ENCODE measurements around the gene GALNT9. TPM values are rescaled to one million over a fixed set of nuclear protein-coding genes. Genes with fewer than 3 reads are reported as not detected.
A peak's percentile ranks its signal among the peaks of the same experiment; 100 is the strongest.

GALNT9 gene
- total RNA-seq, 1 experiment from 2014 or later = 0.54 TPM

GRCh38 chr12:132282950-132283771 is 46.2 kb downstream of the GALNT9 start:
- H3K27me3 Mint-ChIP-seq (ENCODE audit: unreplicated experiment) = peaks cover 26% of the 10 kb centered on the region
- no peak overlapping the region for H3K27ac Mint-ChIP-seq (ENCODE audit: unreplicated experiment)
- CTCF ChIA-PET = interaction anchor here (0.6 to 0.7 kb wide), 2 partner anchors 64 to 69 kb away, joined by 3 read pairs; no protein-coding TSS in a partner anchor
- H3K36me3 Mint-ChIP-seq (ENCODE audit: insufficient read depth, unreplicated experiment) = peaks cover 36% of the 10 kb centered on the region
- no TSS peak for BruUV-seq (replicated peaks)
- intact Hi-C loops (cut with micrococcal nuclease; ENCODE audit: unreplicated experiment) = no loop called here
- TF ChIP-seq CTCF (IDR thresholded peaks at IDR 0.05; ENCODE audit: unreplicated experiment) = no peak
- DNase-seq = peak; percentile 65
- H3K9me3 Mint-ChIP-seq (ENCODE audit: low read depth, unreplicated experiment) = no peaks in the 10 kb centered on the region
- peaks cover 47% of the 10 kb centered on the region for H3K4me1 Mint-ChIP-seq (ENCODE audit: low read depth, unreplicated experiment)
- H3K4me3 Mint-ChIP-seq (ENCODE audit: low read depth, unreplicated experiment) = no peak overlapping the region

GRCh38 chr12:132282031-132282949 is 47.1 kb downstream of the GALNT9 start:
- TF ChIP-seq CTCF (IDR thresholded peaks at IDR 0.05; ENCODE audit: unreplicated experiment) = no peak
- no peak overlapping the region for H3K4me3 Mint-ChIP-seq (ENCODE audit: low read depth, unreplicated experiment)
- intact Hi-C loops (cut with micrococcal nuclease; ENCODE audit: unreplicated experiment) = no loop called here
- CTCF ChIA-PET = interaction anchor here (0.6 to 1.3 kb wide), 3 partner anchors 20 to 128 kb away, joined by 3 to 4 read pairs (median 3); no protein-coding TSS in a partner anchor
- H3K27ac Mint-ChIP-seq (ENCODE audit: unreplicated experiment) = no peak overlapping the region
- H3K4me1 Mint-ChIP-seq (ENCODE audit: low read depth, unreplicated experiment) = peaks cover 46% of the 10 kb centered on the region
- H3K9me3 Mint-ChIP-seq (ENCODE audit: low read depth, unreplicated experiment) = no peaks in the 10 kb centered on the region
- no peak for DNase-seq
- H3K36me3 Mint-ChIP-seq (ENCODE audit: insufficient read depth, unreplicated experiment) = peaks cover 34% of the 10 kb centered on the region
- H3K27me3 Mint-ChIP-seq (ENCODE audit: unreplicated experiment) = peaks cover 34% of the 10 kb centered on the region
- BruUV-seq (replicated peaks) = no TSS peak

GRCh38 chr12:132281038-132281437 is 48.4 kb downstream of the GALNT9 start:
- no TSS peak for BruUV-seq (replicated peaks)
- no peak for DNase-seq
- H3K27ac Mint-ChIP-seq (ENCODE audit: unreplicated experiment) = no peak overlapping the region
- intact Hi-C loops (cut with micrococcal nuclease; ENCODE audit: unreplicated experiment) = no loop called here
- peaks cover 22% of the 10 kb centered on the region for H3K36me3 Mint-ChIP-seq (ENCODE audit: insufficient read depth, unreplicated experiment)
- TF ChIP-seq CTCF (IDR thresholded peaks at IDR 0.05; ENCODE audit: unreplicated experiment) = no peak
- H3K27me3 Mint-ChIP-seq (ENCODE audit: unreplicated experiment) = peaks cover 47% of the 10 kb centered on the region
- no peak overlapping the region for H3K4me3 Mint-ChIP-seq (ENCODE audit: low read depth, unreplicated experiment)
- CTCF ChIA-PET = interaction anchor here (0.7 to 1.3 kb wide), 3 partner anchors 27 to 127 kb away, joined by 3 to 4 read pairs (median 4); no protein-coding TSS in a partner anchor
- H3K4me1 Mint-ChIP-seq (ENCODE audit: low read depth, unreplicated experiment) = peaks cover 34% of the 10 kb centered on the region
- no peaks in the 10 kb centered on the region for H3K9me3 Mint-ChIP-seq (ENCODE audit: low read depth, unreplicated experiment)

GRCh38 chr12:132280406-132280805 is 49.0 kb downstream of the GALNT9 start:
- BruUV-seq (replicated peaks) = no TSS peak
- H3K27ac Mint-ChIP-seq (ENCODE audit: unreplicated experiment) = no peak overlapping the region

More at GRCh38 chr12:132280406-132280805, 49.0 kb downstream of the GALNT9 start:
- TF ChIP-seq CTCF (IDR thresholded peaks at IDR 0.05; ENCODE audit: unreplicated experiment) = no peak
- CTCF ChIA-PET = interaction anchor here (0.7 kb wide), 1 partner anchor 27 kb away, joined by 4 read pairs; no protein-coding TSS in a partner anchor
- Mint-ChIP-seq H3K4me1 (ENCODE audit: low read depth, unreplicated experiment) (peaks cover 27% of the 10 kb centered on the region), H3K9me3 (ENCODE audit: low read depth, unreplicated experiment) (no peaks in the 10 kb centered on the region), H3K4me3 (ENCODE audit: low read depth, unreplicated experiment) (no peak overlapping the region), H3K36me3 (ENCODE audit: insufficient read depth, unreplicated experiment) (peaks cover 16% of the 10 kb centered on the region), H3K27me3 (ENCODE audit: unreplicated experiment) (peaks cover 53% of the 10 kb centered on the region)
- intact Hi-C loops (cut with micrococcal nuclease; ENCODE audit: unreplicated experiment) = no loop called here
- DNase-seq = no peak

Measured in Calu3 (cell line).